Mammary epithelial cell (primary cell): Measurements from ENCODE around the gene RYR2.

Experiments
- EZH2 ChIP-seq: IDR thresholded peaks from 2 replicates; pipeline ENCODE4 v1.6.1; 2012; ENCODE audit warnings: low read length, inconsistent platforms, borderline replicate concordance
- TF ChIP-seq, protein P1 (sequence below), 2 donors: IDR thresholded peaks in 1 of 2; conservative IDR thresholded peaks in 1 of 2; 2 replicates each; pipeline ENCODE4 v1.5.1; 2011 to 2012; ENCODE audit warnings: inconsistent platforms in 2 of 2, low read length in 2 of 2, mild to moderate bottlenecking in 2 of 2, control low read depth in 1 of 2, low read depth in 1 of 2; ENCODE audit not compliant: insufficient read depth in 1 of 2; ENCODE audit errors: extremely low read depth in 1 of 2

GRCh38 chr1:237863234-237863633 lies 821.2 kb downstream of the RYR2 start:
- TF ChIP-seq, protein P1, sequence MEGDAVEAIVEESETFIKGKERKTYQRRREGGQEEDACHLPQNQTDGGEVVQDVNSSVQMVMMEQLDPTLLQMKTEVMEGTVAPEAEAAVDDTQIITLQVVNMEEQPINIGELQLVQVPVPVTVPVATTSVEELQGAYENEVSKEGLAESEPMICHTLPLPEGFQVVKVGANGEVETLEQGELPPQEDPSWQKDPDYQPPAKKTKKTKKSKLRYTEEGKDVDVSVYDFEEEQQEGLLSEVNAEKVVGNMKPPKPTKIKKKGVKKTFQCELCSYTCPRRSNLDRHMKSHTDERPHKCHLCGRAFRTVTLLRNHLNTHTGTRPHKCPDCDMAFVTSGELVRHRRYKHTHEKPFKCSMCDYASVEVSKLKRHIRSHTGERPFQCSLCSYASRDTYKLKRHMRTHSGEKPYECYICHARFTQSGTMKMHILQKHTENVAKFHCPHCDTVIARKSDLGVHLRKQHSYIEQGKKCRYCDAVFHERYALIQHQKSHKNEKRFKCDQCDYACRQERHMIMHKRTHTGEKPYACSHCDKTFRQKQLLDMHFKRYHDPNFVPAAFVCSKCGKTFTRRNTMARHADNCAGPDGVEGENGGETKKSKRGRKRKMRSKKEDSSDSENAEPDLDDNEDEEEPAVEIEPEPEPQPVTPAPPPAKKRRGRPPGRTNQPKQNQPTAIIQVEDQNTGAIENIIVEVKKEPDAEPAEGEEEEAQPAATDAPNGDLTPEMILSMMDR (conservative IDR thresholded peaks at IDR 0.05 in 1 of 2, IDR thresholded peaks at IDR 0.05 in 1 of 2; ENCODE audit: extremely low read depth in 1 of 2, insufficient read depth in 1 of 2, low read depth in 1 of 2, low read length in 2 of 2) = no peak
- no peak for TF ChIP-seq EZH2
